ENCODE measurements around the gene NEMP2.
"Not testable (repeated sequence)": the region's sequence is repeated elsewhere in the genome, so short reads cannot be mapped to it uniquely, and the experiment has no call there.

The NEMP2 gene

DNA sequence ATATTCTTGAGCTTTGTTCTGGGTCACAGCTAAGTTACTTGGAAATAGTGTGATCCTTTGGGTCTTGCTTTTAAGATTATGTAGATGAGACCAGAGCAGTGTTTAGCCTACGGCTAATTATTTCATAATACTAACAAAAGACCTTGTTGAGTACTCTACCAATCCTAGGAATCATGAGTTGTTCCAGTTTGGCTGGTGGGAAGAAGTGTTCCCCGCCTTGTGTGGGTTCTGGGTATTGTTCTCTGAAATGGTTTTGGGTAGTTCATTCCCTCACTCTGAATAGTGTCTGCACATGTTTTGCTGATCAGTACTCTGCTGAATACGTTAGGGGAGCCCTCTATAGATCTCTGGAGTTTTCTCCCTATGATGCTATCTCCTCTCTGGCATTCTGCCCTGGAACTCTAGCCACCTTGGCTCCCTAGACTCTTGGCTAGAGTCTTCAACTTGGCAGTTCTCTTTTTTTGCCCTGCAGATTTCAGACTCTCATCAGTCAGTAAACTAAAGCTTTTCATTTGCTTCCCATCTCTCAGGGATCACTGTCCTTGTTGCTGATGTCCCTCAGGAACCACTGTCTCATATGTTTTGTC is 48.4 kb downstream of the NEMP2 start:
- DNase-seq, result no peak

DNA sequence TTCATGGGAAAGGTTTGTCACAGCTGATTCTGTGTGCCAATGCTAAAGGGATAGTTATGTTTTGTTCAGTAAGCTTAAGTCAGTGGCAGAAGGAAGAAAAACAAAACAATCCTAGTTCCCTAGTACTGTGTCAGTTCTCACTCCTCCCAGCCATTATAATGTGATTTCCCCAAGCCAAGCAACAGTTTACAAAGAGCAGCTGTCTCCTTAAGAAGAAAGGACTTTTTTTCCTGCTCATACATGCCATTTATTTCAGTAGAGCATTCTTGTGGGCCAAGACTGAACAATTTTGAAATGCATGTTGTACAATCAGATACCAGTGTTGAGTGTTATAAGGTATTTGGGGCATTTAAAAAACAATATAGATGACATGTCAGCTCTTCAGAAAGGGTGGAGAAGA is 52.1 kb downstream of the NEMP2 start:
- DNase-seq, result no peak

- no peak for DNase-seq
These were observed 53.2 kb downstream of the NEMP2 start for GRCh38 chr2:190481339-190481738.

DNA sequence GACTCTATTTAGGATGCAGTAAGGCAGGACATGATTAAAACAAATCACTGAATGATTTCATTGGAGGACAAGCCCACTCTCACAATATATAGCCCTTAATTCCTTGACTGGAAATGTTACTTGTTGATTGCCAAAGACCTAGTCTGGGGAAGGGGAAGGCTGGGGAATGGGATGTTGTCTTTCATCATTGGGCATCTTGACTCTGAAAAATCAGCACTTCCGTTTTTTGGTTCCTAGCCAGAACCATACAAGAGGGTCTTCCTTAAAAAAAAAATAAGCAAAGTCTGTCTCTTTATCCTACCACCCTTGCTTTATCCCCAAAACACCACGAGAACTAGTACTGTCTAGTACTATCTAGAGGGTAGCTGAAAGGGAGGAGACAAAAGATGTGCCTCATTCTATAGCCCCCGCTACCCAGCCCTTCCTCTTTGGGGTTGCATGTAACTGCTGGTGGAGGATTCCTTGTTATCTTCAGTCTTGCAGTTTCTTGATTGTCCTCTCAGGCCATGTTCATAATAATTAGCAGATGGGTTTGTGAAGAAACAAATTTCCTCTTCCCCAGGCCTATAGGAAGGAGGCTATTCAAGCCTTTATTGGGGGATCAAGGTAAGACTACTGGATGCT is 55.8 kb downstream of the NEMP2 start:
- DNase-seq, result no peak

GRCh38 chr2:190477661-190478454 is 56.7 kb downstream of the NEMP2 start:
- no peak for DNase-seq

DNA sequence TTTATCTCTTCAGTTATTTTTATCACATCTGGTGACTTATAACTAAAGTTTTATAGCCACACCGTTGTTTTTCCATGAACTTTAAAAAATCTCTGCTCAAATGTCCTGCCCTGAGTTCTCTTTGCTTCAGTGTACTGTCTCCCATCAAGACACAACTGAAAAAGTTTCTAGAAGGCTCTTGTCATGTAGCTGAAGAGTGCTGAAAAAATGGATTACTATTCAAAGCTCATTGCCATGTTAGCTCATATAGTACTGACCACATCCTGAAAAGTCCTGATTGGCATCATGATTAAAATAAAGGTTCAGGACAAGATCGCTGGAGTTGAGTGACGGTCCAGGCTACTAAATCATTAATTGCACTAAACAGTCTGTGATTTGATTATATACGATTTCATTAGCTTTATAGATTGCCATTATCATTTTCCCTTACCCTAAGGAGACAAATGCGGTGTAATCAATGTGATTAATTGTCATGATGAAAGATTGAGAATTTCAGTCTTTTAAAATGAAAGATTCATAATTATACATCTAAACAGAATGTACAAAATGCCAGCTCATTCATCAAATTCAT is 64.2 kb downstream of the NEMP2 start:
- DNase-seq, result no peak

GRCh38 chr2:190469771-190470170 is 64.8 kb downstream of the NEMP2 start:
- DNase-seq, result peak; percentile 32

DNA sequence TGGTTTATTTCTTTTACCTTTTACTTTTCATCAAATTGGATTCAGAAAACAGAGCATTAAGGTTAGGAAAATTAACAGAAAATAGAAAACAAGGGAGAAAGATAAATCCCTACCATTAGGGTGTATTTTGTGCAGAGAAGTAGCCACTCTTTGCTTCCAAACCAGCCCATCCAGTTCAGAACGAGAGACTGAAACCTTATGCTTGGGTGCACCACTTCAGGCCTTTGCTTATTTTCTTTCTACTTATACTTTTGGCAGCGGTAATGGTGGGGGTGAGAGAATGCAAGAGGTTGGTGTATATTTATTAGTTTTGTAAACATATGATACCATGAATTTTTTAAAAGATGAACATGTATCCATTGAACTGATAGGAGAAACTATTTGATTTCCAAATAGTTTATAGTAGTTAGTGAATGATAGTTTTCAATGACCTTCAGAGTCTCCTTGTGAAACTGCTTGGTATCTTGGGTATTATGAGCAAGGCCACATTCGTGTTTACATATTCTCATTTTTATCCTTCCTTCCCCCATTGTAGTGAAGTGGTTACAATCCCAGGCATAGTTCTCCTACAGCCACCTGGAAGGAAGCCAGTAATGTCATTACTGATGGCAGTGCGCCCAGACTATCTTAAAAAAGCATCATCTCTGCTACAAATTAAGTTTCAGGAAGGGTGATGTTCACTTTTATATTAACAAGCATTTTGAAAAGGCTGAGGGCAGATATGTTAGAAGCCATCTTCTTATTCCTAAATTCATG is 65.5 kb downstream of the NEMP2 start:
- DNase-seq, result no peak

DNA sequence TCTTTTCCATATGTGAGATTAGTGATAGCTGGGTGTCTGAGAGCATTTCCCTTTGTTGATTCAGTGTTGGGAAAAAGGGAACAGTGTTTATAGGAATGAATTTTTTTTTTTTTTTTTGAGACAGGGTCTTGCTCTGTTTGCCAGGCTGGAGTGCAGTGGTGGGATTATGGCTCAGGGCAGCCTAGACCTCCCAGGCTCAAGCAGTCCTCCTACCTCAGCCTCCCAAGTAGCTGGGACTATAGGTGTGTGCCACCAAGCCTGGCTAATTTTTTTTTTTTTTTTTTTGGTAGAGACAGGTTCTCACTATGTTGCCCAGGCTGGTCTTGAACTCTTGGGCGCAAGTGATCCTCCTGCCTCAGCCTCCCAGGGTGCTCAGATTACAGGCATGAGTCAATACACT is 66.2 kb downstream of the NEMP2 start:
- DNase-seq, result not testable (repeated sequence)

DNA sequence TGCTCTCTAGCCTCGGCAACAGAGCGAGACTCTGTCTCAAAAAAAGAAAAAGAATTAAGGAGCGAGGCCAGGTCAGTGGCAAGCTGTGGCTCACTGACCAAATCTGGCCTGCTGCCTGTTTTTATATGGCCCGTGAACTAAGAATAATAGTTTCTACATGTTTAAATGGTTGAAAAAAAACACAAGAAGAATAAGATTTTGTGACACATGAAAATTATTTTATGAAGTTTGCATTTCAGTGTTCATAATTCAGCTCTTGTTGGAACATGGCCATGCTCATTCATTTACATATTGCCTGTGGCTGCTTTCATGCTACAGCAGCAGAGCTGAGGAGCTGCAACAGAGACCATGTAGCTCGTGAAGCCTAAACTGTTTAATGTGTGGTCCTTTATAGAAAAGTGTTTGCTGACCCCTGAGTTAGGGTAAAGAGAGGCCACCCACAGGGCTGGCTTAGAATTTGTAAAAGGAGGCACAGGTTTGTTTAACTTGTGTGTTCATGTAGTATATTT is 66.9 kb downstream of the NEMP2 start:
- no peak for DNase-seq

GRCh38 chr2:190466819-190467446 is 67.6 kb downstream of the NEMP2 start:
- no peak for DNase-seq

GRCh38 chr2:190465060-190465459 is 69.5 kb downstream of the NEMP2 start:
- no peak for DNase-seq

GRCh38 chr2:190462611-190463010 is 71.9 kb downstream of the NEMP2 start:
- no peak for DNase-seq

DNA sequence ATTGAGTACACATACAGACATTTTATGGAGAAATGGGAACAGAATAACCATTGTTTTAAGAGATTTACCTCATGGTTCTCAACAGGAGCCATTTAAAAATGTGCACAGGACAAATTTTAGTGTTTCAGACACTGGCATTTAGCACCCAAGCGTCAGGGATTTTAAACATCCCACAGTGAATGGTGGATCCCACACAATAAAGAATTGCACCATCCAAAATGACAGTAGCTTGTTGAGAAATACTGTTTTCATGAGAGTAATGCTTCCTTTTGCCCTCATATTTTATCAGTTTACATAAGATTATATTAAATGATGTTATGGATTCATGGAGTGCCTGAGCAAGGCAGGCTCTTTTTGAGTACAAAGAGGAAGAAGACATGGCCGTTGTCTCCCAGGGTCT is 72.3 kb downstream of the NEMP2 start:
- peak; percentile 44 for DNase-seq

GRCh38 chr2:190460487-190460886 is 74.0 kb downstream of the NEMP2 start:
- DNase-seq, result no peak

GRCh38 chr2:190459881-190460280 is 74.6 kb downstream of the NEMP2 start:
- no peak for DNase-seq

DNA sequence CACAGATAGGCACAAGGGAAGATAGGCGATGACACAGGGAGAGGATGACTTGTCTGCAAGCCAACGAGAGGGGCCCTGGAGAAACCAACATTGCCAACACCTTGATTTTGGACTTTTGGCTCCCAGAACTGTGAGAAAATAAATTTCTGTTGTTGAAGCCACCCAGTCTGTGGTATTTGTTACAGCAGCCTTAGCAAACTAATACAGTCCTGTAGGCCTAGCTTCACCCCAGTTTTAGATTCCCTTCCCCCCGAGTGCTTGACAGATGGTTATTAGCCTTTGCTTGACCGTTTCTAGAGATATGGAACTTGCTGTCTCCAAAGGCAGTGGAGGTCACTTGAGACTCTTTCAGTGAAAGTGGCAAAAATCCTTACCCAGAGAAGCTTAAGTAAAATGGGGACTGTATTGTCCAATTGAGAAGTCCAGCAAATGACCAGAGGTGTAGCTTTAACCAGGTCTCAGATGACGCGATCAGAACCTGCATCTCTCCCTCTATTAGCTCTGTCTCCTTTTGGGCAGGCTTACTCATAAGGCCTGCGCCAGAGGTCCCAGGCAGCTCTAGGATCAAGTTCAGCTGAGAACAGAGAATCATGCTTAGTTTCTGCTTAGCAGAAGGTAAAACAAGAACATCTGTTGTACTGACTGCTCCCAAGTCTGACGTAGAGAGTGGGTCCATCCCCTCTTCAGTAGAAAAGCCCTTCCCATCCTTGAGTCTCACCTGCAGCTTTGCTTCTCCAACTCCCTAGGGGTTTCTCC is 76.0 kb downstream of the NEMP2 start:
- no peak for DNase-seq

- DNase-seq, result no peak
These were observed 77.3 kb downstream of the NEMP2 start for GRCh38 chr2:190457256-190457655.

DNA sequence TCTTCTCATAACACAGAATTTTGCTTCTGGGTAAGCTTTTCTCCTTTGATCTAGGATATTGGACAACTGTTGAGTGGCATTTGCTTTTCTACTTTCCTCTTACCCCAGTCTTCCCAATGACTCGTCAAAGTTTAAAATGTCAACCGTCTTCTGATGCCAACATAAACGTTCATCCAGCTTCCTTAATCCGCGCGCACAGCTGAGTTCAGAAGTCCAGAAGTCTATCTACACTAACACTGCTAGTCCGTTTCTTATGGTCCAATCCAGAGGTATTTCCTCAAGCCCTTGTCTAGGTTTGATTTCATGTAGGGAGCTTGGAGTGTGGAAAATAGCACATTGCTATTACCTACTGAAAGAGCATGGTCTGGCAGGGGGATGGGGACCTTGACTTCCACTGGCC is 77.7 kb downstream of the NEMP2 start:
- no peak for DNase-seq

GRCh38 chr2:190455358-190456095 is 79.0 kb downstream of the NEMP2 start:
- no peak for DNase-seq

GRCh38 chr2:190454795-190455194 is 79.7 kb downstream of the NEMP2 start:
- DNase-seq, result no peak

All from inflammatory macrophage treated with lipopolysaccharide for 4 hours (primary cell).